BJ (cell line): ENCODE data around the gene DNASE1L3. TPM values are rescaled to one million over a fixed set of nuclear protein-coding genes. Genes with fewer than 3 reads are reported as not detected.

Experiments
- CTCF ChIA-PET: fragments of 350-600 bp; formaldehyde crosslinking; extraction: SDS; loops from one replicate; lab custom pipeline; 2021; ENCODE audit warnings: antibody characterized with exemption, inconsistent platforms; lab: Yijun Ruan, JAX
- POLR2A ChIA-PET: fragments of 300-600 bp; sonication (Branson Sonifier 250); formaldehyde crosslinking; extraction: SDS; loops from one replicate; lab custom pipeline; 2021; ENCODE audit warnings: antibody characterized with exemption; lab: Charles Lee
- DNase-seq: peaks from one replicate; pipeline ENCODE4 v3.0.0-alpha.2; 2011; ENCODE audit warnings: low read depth
- H3K27me3 ChIP-seq: 2 replicates; pipeline ENCODE4 v1.6.0; 2011; ENCODE audit warnings: low read length; ENCODE audit not compliant: control insufficient read depth, insufficient read depth
- H3K36me3 ChIP-seq: 2 replicates; pipeline ENCODE4 v1.5.1; 2011; ENCODE audit warnings: low read length; ENCODE audit not compliant: control insufficient read depth, insufficient read depth
- H3K4me3 ChIP-seq: 2 replicates; pipeline ENCODE4 v1.5.1; 2011; ENCODE audit warnings: low read depth, mild to moderate bottlenecking, control low read depth, low read length
- CTCF ChIP-seq: IDR thresholded peaks from 2 replicates; pipeline ENCODE4 v1.5.1; 2011; ENCODE audit warnings: low read depth, mild to moderate bottlenecking, control low read depth, inconsistent platforms, low read length, moderate library complexity; ENCODE audit not compliant: insufficient read depth
- polyA plus RNA-seq: library from polyadenylated mRNA; depleted of rRNA; stranded (reverse); fragments of >200 nt; gene quantifications from 2 replicates; pipeline ENCODE4 v1.2.3, GENCODE V29; 2011

The DNASE1L3 gene
- polyA plus RNA-seq, 1 experiment: not detected

- ChIA-PET POLR2A (no interaction called here), CTCF (interaction anchor here (1.0 to 5.7 kb wide), 3 partner anchors 11 to 27 kb away, joined by 3 to 34 read pairs (median 8); no protein-coding TSS in a partner anchor)
- TF ChIP-seq CTCF: no peak
- no peak overlapping the region for H3K4me3 ChIP-seq
- H3K36me3 ChIP-seq: no peaks in the 10 kb centered on the region
- H3K27me3 ChIP-seq: peaks cover 7% of the 10 kb centered on the region
- no peak for DNase-seq
Measured at GRCh38 chr3:58215317-58216025, 4.7 kb upstream of the DNASE1L3 start.

- peaks cover 7% of the 10 kb centered on the region for H3K27me3 ChIP-seq
- no peaks in the 10 kb centered on the region for H3K36me3 ChIP-seq
- ChIA-PET CTCF (interaction anchor here (1.0 to 5.7 kb wide), 3 partner anchors 11 to 26 kb away, joined by 3 to 34 read pairs (median 8); no protein-coding TSS in a partner anchor), POLR2A (no interaction called here)
- no peak for DNase-seq
- no peak for TF ChIP-seq CTCF
- no peak overlapping the region for H3K4me3 ChIP-seq
Measured at GRCh38 chr3:58214484-58215316, 3.9 kb upstream of the DNASE1L3 start.

- H3K4me3 ChIP-seq: no peak overlapping the region
- POLR2A ChIA-PET: no interaction called here
- TF ChIP-seq CTCF: no peak
- no peak for DNase-seq
- CTCF ChIA-PET: no interaction called here
- no peaks in the 10 kb centered on the region for H3K36me3 ChIP-seq
- peaks cover 5% of the 10 kb centered on the region for H3K27me3 ChIP-seq
Measured at GRCh38 chr3:58209933-58210332, 839 bp downstream of the DNASE1L3 start.

GRCh38 chr3:58207954-58208353 lies 2.8 kb downstream of the DNASE1L3 start:
- ChIA-PET CTCF (interaction anchor here (0.7 to 2.9 kb wide), 3 partner anchors 10 to 34 kb away, joined by 3 to 16 read pairs (median 13); no protein-coding TSS in a partner anchor), POLR2A (no interaction called here)
- DNase-seq: no peak
- Histone ChIP-seq H3K27me3 (peaks cover 3% of the 10 kb centered on the region; the same call in 1 of the 2 replicates), H3K4me3 (no peak overlapping the region), H3K36me3 (no peaks in the 10 kb centered on the region)
- TF ChIP-seq CTCF: no peak
